ENCODE measurements around the gene NT5C3A.

DNA sequence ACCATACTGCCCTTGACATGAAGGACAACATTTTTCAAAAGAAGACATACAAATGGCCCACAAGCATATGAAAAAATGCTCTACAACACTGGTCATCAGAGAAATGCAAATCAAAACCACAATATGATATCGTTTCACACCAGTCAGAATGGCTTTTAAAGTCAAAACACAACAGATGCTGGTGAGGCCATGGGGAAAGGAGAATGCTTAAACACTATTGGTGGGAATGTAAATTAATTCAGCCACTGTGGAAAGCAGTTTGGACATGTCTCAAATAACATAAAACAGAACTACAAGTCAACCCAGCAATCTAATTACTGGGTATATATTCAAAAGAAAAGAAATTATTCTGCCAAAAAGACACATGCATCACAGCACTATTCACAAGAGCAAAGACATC is 4.2 kb upstream of the NT5C3A start:
- TF ChIP-seq, protein P1, sequence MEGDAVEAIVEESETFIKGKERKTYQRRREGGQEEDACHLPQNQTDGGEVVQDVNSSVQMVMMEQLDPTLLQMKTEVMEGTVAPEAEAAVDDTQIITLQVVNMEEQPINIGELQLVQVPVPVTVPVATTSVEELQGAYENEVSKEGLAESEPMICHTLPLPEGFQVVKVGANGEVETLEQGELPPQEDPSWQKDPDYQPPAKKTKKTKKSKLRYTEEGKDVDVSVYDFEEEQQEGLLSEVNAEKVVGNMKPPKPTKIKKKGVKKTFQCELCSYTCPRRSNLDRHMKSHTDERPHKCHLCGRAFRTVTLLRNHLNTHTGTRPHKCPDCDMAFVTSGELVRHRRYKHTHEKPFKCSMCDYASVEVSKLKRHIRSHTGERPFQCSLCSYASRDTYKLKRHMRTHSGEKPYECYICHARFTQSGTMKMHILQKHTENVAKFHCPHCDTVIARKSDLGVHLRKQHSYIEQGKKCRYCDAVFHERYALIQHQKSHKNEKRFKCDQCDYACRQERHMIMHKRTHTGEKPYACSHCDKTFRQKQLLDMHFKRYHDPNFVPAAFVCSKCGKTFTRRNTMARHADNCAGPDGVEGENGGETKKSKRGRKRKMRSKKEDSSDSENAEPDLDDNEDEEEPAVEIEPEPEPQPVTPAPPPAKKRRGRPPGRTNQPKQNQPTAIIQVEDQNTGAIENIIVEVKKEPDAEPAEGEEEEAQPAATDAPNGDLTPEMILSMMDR (conservative IDR thresholded peaks at IDR 0.05; ENCODE audit: low read length) = no peak
- no peak for TF ChIP-seq EZH2phosphoT487 (IDR thresholded peaks at IDR 0.05; ENCODE audit: borderline replicate concordance)
